Posterior cingulate gyrus (tissue), 11 donors: ENCODE data around the gene CALML6.

Source experiments
- DNase-seq, 10 donors: peaks; one replicate each; pipeline versions ENCODE4 v3.0.0 to v3.0.0-alpha.2; 2020 to 2021; ENCODE audit warnings: mixed read lengths in 3 of 10
- intact Hi-C: fragments of 100-400 bp; cut with DNase I; formaldehyde crosslinking; loops from one replicate; pipeline ENCODE4 v1.15.1; 2023

CALML6 gene

GRCh38 chr1:1940123-1940425 is 25.0 kb downstream of the CALML6 start:
- intact Hi-C loops, result loop anchor here (5.0 kb wide), 1 partner anchor 102 kb away; no protein-coding TSS in a partner anchor
- peak in 1 of 10 donors; percentile 51 for DNase-seq

- peak in 2 of 10 donors; percentile 68 to 75 for DNase-seq
- intact Hi-C loops, result loop anchor here (5.0 kb wide), 1 partner anchor 101 kb away; no protein-coding TSS in a partner anchor
Measured at GRCh38 chr1:1941211-1941841, 26.3 kb downstream of the CALML6 start.

GRCh38 chr1:1941868-1942752 is 27.1 kb downstream of the CALML6 start:
- DNase-seq, result peak in 2 of 10 donors; percentile 66 to 73
- intact Hi-C loops, result loop anchor here (5.0 kb wide), 1 partner anchor 100 kb away; no protein-coding TSS in a partner anchor

DNA sequence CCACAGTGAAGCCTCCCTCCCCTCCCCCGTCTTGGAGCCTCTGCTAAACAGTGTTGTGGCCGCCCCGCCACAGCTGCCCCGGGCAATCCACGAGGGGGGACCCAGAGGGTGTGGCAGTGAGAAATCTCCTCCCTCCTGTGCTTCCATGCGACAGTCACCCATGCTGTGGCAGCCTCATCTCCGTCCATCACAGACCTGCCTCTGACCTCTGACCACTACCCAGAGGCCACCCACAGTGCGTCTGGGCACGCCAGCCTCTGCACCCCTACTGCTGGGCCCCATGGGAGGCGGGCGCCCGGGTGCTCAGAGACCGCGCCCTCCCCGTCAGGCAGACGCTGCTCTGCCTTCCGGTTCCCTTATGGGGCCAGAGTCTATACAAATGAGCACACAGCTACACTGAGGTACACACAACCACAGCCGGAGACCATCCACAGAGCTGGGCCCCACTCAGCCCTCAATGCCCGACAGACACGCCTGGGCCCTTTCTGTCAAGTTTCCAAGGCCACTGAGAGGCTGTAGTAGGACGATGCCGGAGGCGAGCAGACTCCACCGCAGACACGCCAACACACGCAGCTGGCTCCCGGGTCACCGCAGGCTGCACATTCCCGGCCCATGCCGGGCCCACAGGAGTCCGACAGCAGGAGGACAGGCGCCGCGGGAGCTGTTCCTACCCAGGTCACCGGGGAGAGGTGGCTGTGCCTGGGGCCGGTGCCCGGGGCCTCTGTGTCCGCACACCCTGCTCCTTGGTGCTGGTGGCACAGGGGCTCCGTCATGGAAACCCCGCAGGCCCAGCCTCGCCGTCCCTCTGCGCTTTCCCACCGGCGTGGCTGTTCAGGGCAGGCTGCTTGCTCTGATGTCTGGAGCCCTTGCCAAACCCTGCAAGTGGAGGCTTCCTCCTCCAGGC is 27.9 kb downstream of the CALML6 start:
- DNase-seq, result peak in 3 of 10 donors; percentile 7 to 86 (median 83)
- intact Hi-C loops, result loop anchor here (5.0 kb wide), 1 partner anchor 99 kb away; no protein-coding TSS in a partner anchor

DNA sequence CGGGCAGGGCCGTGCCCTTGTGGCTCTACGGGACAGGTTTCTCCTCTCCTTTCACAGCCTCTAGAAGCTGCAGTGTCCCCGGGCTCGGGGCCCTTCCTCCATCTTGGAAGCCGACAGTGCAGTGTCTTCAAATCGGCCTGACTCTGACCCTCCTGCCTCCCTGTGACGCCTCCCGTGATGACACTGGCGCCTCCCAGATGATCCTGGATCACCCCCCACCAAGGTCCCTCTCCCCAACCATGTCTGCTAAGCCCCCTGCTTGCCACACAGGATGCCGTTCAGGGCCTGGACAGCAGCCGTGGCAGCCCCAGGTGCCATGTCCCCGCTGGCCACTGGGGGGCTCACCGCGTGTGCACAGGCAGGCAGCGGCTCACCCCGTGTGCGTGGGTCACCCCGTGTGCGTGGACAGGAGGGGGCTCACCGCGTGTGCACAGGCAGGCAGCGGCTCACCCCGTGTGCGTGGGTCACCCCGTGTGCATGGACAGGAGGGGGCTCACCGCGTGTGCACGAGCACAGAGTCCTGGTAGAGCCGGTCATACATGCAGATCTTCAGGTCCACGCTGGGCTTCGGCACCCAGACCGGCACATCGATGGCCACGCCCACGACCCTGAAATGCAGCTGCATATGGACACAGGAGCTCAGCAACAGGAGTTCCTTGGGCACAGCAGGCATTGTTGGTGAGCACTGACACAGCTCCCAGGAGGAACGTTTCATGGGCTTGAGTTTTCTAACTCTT is 28.9 kb downstream of the CALML6 start:
- intact Hi-C loops, result loop anchor here (5.0 kb wide), 1 partner anchor 98 kb away; no protein-coding TSS in a partner anchor
- peak in 9 of 10 donors; percentile 53 to 94 (median 70) for DNase-seq

DNA sequence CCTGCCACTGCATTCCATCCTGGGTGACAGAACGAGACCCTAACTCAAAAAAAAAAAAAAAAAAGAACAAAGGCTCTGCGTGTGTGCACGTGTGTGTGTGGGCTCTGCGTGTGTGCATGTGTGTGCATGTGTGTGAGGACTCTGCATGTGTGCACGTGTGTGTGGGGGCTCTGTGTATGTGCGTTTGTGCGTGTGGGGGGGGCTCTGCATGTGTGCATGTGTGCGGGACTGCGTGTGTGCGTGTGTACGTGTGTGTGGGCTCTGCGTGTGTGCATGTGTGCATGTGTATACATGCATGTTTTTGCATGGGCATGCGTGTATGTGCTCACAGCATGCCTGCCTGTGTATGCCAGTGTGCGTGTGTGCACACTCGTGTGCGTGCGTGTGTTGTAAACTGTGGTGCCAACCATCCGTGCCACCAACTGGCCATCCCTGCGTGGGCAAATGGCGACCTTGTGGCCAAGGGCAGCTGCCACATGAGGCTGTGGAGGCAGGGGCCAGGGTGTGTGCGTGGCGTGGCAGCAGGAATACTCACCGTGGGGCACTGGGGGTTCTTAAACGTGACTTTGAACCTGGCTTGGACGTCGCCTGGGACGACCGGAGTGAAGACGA is 30.8 kb downstream of the CALML6 start:
- intact Hi-C loops, result no loop called here
- DNase-seq, result peak in 1 of 10 donors; percentile 73

- DNase-seq, result peak in 4 of 10 donors; percentile 39 to 89 (median 64)
- intact Hi-C loops, result no loop called here
Measured at GRCh38 chr1:1946540-1946939, 31.5 kb downstream of the CALML6 start.

- peak in 1 of 10 donors; percentile 57 for DNase-seq
- intact Hi-C loops, result no loop called here
Measured at GRCh38 chr1:1947493-1947892, 32.4 kb downstream of the CALML6 start.

GRCh38 chr1:1948783-1949182 is 33.7 kb downstream of the CALML6 start:
- no peak for DNase-seq
- intact Hi-C loops, result no loop called here

DNA sequence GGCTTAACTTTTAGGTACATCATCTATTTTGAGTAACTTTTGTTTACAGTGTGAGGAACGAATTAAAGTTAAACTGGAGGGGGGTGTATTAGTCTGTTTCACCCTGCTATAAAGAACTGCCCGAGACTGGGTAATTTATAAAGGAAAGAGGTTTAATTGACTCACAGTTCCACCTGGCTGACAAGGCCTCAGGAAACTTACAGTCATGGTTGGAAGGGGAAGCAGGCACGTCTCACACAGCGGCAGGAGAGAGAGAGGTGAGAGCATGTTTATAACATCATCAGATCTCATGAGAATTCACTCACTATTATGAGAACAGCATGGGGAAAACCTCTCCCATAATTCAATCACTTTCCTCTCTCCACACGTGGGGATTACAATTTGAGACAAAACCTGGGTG is 35.9 kb downstream of the CALML6 start:
- no peak for DNase-seq
- intact Hi-C loops, result no loop called here

GRCh38 chr1:1954015-1954414 is 39.0 kb downstream of the CALML6 start:
- intact Hi-C loops, result no loop called here
- peak in 1 of 10 donors; percentile 32 for DNase-seq

- DNase-seq, result peak in 1 of 10 donors; percentile 71
- intact Hi-C loops, result no loop called here
Measured at GRCh38 chr1:1954831-1955441, 39.9 kb downstream of the CALML6 start.

- DNase-seq, result peak in 1 of 10 donors; percentile 32
- intact Hi-C loops, result no loop called here
Measured at GRCh38 chr1:1955621-1956094, 40.6 kb downstream of the CALML6 start.

DNA sequence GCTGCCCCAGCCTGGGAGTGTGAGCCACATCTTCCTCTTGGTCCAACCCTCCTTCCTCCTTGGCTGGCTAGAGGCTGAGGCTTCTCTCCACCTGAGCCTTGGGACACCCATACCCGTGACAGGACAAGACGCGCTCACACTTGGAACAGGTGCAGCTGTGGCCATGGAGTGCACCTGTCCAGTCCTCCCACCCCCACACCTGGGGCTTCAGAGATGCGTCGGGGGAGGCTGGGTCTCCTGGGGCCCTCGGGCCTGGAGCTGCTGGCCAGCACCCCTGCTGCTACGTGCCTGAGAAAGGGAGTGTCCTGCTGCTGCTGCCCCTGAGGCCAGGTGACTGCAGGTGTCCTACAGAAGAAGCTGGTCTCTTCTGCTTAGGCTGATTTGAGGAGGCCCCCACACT is 41.0 kb downstream of the CALML6 start:
- DNase-seq, result peak in 1 of 10 donors; percentile 64
- intact Hi-C loops, result no loop called here

DNA sequence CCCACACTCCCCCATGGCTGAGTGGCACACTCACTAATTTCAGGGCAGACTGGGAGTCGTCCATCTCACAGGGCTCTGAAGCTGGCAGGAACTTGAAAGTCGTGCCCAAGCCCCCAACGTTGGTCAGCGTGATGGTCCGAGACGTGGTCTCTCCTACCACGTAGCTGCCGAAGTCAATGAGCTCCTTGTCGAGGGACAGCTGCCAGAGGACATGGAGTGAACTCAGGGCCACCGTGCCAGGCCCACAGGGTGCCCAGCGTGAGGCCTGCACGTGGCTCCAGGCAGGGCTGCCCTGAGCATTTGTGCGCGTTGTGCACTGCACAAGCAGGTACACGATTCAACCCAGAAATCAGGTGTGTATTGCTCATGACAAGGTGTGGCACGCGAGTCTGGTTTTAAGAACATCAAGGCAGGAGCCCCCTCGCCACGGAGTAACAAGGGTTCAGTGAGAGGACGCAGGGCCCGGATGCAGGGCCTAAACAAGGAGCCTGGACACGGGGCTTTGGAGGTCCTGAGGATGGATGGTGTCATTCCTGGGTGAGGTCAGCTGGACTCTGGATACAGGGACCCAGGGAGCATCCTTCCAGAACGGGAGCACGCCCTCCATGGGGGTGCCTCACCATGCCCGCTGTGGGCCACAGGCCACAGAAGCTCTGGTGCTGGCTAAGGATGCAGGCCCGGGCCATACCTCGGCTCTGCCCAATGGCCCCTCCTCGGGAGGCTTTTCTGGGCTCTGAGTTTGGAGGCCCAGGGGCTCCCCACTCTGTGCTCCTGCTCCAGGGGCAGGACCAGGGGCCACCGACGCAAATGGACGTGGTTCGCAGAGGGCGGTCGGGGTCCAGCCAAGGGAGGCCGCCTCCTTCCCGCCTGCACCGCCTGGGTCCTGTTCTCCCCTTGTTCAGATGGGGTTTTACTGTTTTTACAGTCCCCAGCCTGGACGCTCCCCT is 41.8 kb downstream of the CALML6 start:
- peak in 1 of 10 donors; percentile 67 for DNase-seq
- intact Hi-C loops, result no loop called here

DNA sequence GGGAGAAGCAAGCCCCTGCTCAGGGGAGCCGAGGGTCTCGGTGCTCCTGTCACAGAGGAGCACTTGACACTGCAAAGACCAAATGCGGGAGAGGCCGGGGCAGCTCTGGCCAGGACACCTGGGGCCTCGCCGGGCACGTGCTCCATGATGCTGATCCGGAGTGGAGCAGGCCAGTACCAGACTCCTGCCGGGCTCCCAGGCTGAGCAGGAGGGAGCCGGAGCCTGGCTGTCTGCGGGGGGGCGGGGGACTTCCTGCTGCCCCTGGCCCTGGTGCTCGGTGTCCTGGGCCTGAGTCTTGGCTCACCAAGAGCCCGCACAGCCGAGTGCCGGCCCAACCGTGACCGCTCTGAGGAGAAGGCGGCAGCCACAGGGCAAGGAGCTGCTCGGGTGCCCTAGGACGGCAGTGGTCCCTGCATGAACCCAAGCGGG is 42.5 kb downstream of the CALML6 start:
- peak in 1 of 10 donors; percentile 82 for DNase-seq
- intact Hi-C loops, result no loop called here

DNA sequence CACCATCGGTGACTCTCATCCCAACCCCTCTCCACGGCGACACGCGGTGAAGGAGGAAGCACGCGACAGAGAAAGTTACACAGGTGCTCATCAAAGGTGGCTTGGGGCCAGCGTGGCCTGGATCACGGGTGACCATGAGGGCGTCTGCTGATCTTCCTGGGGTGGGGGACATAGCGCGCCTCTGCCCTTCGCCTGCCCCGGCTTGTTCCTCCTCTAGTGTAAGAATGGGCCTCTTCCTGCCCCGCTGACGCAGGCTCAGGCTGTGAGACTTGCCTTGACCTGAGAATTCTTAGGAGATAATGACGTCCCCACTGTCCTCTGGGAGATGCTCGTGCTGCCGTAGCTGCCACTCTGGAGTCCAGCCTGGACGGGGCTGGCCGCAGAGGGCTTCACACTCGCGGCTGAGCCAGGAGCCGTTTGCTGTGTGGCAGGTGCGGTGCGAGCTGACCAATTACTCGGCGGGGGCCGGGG is 43.0 kb downstream of the CALML6 start:
- intact Hi-C loops, result no loop called here
- DNase-seq, result peak in 1 of 10 donors; percentile 80
